Natural killer cell (primary cell): ENCODE measurements around the gene SNRNP25. TPM values are rescaled to one million over a fixed set of nuclear protein-coding genes. Genes with fewer than 3 reads are reported as not detected.

Experiments
- ATAC-seq, 3 donors: fragments of 150-1000 bp in 2 of 3; fragments of 200-7000 bp in 1 of 3; cut with Tn5 transposase; 1 replicate in 1 of 3; 2 replicates in 2 of 3; pipeline ENCODE4 v1.10.0; 2021; ENCODE audit warnings: mild to moderate bottlenecking in 2 of 3, moderate library complexity in 2 of 3
- DNase-seq, 2 donors: peaks; one replicate each; pipeline versions ENCODE4 v3.0.0 to v3.0.0-alpha.2; 2013 to 2021; ENCODE audit warnings: mixed read lengths in 1 of 2
- H3K27ac ChIP-seq: one replicate; pipeline ENCODE4 v1.5.1; 2013; ENCODE audit warnings: mild to moderate bottlenecking, low read length
- H3K27me3 ChIP-seq: one replicate; pipeline ENCODE4 v1.6.1; 2013; ENCODE audit warnings: low read length; ENCODE audit not compliant: control insufficient read depth, insufficient read depth
- H3K36me3 ChIP-seq: one replicate; pipeline ENCODE4 v1.6.1; 2013; ENCODE audit warnings: low read length; ENCODE audit not compliant: control insufficient read depth, insufficient read depth
- H3K4me1 ChIP-seq: one replicate; pipeline ENCODE4 v1.6.1; 2013; ENCODE audit warnings: low read length; ENCODE audit not compliant: control insufficient read depth, insufficient read depth
- H3K4me3 ChIP-seq: one replicate; pipeline ENCODE4 v1.5.1; 2013; ENCODE audit warnings: low read length
- H3K9me3 ChIP-seq: one replicate; pipeline ENCODE4 v1.6.1; 2013; ENCODE audit warnings: low read length; ENCODE audit not compliant: control insufficient read depth, insufficient read depth
- H3K27ac Mint-ChIP-seq, 2 donors: one replicate each; pipeline ENCODE4 v1.8.0; 2022; ENCODE audit warnings: mild to moderate bottlenecking in 2 of 2, mixed read lengths in 2 of 2, moderate library complexity in 1 of 2
- H3K27me3 Mint-ChIP-seq, 2 donors: one replicate each; pipeline ENCODE4 v1.8.0; 2022; ENCODE audit warnings: low read depth in 2 of 2, mixed read lengths in 2 of 2
- H3K36me3 Mint-ChIP-seq: one replicate; pipeline ENCODE4 v1.8.0; 2022; ENCODE audit warnings: mixed read lengths
- H3K4me1 Mint-ChIP-seq, 2 donors: one replicate each; pipeline ENCODE4 v1.8.0; 2022; ENCODE audit warnings: mixed read lengths in 2 of 2
- H3K4me3 Mint-ChIP-seq: one replicate; pipeline ENCODE4 v1.8.0; 2022; ENCODE audit warnings: mild to moderate bottlenecking, moderate library complexity, mixed read lengths
- H3K9me3 Mint-ChIP-seq, 2 donors: one replicate each; pipeline ENCODE4 v1.8.0; 2022; ENCODE audit warnings: mixed read lengths in 2 of 2
- WGBS: methylation state at CpG from one replicate; pipeline ENCODE4 v1.1.7; 2013; ENCODE audit warnings: missing lambda C conversion rate; ENCODE audit not compliant: insufficient coverage; 5-methylcytosine and 5-hydroxymethylcytosine counted together
- intact Hi-C: fragments of 100-400 bp; cut with micrococcal nuclease; formaldehyde crosslinking; loops from one replicate; pipeline ENCODE4 v1.14.2; 2022
- total RNA-seq, 4 donors: library from RNA; stranded (reverse); fragments of 120-200 nt in 1 of 4; gene quantifications; one replicate each; pipeline versions ENCODE4 v1.2.3 to v1.2.4, GENCODE V29; 2013 to 2022
- TF ChIP-seq, protein P1 (sequence below): fragments of 200-600 bp; IDR thresholded peaks from one replicate; pipeline ENCODE4 v1.8.0; 2022; ENCODE audit warnings: antibody characterized with exemption

The SNRNP25 gene
- total RNA-seq, 3 donors from 2014 or later (not counting 1 experiment from before 2014, with no cell fraction given) = 6.4 to 13.4 (median 13.2) TPM

DNA sequence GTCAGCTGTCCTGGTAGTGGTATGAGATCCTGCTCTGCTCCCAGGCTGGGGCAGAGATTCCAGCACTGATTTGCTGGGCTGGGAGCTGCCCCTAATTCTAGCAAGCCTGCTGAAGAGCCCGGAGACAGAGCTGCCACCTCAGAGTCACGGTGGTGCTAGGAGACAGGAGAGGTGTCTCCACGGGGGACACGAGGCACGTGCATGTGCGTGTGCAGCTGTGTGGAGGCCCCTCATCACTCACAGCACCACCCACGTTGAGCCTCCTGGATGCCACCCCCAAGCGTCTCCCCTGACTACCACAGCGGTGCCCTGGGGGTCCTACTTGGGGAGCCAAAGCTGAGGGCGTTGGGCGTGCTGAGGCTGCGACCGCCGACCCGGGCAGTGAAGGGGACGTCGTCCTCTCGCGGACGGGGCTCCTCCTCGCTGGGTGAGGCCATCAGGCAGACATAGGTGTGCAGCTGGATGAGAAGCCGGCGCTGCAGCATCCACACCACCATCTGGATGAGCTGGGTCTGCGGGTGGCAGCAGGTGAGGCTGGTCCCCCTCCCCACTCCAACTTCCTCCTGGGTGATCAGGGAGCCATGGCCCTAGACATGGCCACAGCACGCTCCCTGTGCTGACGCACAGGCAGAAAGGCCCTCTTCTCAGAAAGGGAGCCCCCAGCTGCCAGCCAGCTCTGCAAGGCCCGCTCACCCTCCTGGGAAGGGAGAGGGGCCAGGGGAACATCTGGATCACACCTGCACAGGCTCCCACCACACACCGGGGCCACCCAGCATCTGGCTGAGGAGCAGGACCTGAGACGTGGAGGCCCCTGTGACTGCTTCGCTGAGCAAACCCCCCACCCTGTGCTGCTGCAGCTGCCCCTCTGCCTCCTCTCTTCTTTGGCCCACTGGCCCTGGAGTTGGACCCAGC, 36.0 kb downstream of the SNRNP25 start:
- no peaks in the 10 kb centered on the region for H3K27me3 Mint-ChIP-seq
- Histone ChIP-seq H3K27me3 (no peaks in the 10 kb centered on the region), H3K9me3 (no peaks in the 10 kb centered on the region), H3K36me3 (peaks cover 35% of the 10 kb centered on the region), H3K4me1 (peaks cover 19% of the 10 kb centered on the region), H3K4me3 (no peak overlapping the region), H3K27ac (no peak overlapping the region)
- H3K9me3 Mint-ChIP-seq = no peaks in the 10 kb centered on the region
- H3K4me1 Mint-ChIP-seq = peaks cover 7 to 13% of the 10 kb centered on the region in 2 donors
- H3K4me3 Mint-ChIP-seq = no peak overlapping the region
- H3K36me3 Mint-ChIP-seq = no peaks in the 10 kb centered on the region
- TF ChIP-seq, protein P1, sequence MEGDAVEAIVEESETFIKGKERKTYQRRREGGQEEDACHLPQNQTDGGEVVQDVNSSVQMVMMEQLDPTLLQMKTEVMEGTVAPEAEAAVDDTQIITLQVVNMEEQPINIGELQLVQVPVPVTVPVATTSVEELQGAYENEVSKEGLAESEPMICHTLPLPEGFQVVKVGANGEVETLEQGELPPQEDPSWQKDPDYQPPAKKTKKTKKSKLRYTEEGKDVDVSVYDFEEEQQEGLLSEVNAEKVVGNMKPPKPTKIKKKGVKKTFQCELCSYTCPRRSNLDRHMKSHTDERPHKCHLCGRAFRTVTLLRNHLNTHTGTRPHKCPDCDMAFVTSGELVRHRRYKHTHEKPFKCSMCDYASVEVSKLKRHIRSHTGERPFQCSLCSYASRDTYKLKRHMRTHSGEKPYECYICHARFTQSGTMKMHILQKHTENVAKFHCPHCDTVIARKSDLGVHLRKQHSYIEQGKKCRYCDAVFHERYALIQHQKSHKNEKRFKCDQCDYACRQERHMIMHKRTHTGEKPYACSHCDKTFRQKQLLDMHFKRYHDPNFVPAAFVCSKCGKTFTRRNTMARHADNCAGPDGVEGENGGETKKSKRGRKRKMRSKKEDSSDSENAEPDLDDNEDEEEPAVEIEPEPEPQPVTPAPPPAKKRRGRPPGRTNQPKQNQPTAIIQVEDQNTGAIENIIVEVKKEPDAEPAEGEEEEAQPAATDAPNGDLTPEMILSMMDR = no peak
- no peak overlapping the region for H3K27ac Mint-ChIP-seq
- WGBS = 95% methylated on average over 30 of the region's 30 CpGs
- intact Hi-C loops = no loop called here
- DNase-seq = no peak
- no peak for ATAC-seq

DNA sequence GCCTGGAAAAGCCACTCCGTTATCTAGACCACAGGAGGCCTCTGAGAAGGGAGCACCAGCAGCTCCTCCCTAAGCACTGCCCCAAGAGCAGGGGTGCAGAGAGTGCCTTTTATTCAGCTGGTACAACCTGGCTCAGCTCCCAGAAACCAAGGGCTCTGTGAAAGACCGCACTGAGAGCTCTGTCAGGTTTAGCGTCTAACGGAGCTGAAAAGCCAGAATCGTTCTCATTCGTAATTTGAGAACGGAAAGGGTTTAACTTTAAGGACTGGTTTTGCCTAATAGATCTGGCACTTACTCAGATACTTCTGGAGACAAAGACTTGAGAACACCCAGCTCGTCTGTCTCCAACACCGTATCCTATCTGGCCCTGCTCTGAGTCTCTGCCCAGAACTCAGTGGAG, 37.9 kb downstream of the SNRNP25 start:
- no peaks in the 10 kb centered on the region for H3K27me3 Mint-ChIP-seq
- H3K27me3 ChIP-seq = no peaks in the 10 kb centered on the region
- no peak for DNase-seq
- H3K4me1 ChIP-seq = peaks cover 1% of the 10 kb centered on the region
- no peak overlapping the region for H3K4me3 ChIP-seq
- H3K4me1 Mint-ChIP-seq = no peaks in the 10 kb centered on the region
- 59% methylated on average over 9 of the region's 9 CpGs for WGBS
- H3K36me3 ChIP-seq = peaks cover 33% of the 10 kb centered on the region
- ATAC-seq = no peak
- intact Hi-C loops = no loop called here
- TF ChIP-seq, protein P1 = no peak
- H3K27ac Mint-ChIP-seq = no peak overlapping the region
- H3K9me3 ChIP-seq = no peaks in the 10 kb centered on the region
- no peaks in the 10 kb centered on the region for H3K36me3 Mint-ChIP-seq
- H3K9me3 Mint-ChIP-seq = no peaks in the 10 kb centered on the region
- no peak overlapping the region for H3K4me3 Mint-ChIP-seq
- no peak overlapping the region for H3K27ac ChIP-seq

DNA sequence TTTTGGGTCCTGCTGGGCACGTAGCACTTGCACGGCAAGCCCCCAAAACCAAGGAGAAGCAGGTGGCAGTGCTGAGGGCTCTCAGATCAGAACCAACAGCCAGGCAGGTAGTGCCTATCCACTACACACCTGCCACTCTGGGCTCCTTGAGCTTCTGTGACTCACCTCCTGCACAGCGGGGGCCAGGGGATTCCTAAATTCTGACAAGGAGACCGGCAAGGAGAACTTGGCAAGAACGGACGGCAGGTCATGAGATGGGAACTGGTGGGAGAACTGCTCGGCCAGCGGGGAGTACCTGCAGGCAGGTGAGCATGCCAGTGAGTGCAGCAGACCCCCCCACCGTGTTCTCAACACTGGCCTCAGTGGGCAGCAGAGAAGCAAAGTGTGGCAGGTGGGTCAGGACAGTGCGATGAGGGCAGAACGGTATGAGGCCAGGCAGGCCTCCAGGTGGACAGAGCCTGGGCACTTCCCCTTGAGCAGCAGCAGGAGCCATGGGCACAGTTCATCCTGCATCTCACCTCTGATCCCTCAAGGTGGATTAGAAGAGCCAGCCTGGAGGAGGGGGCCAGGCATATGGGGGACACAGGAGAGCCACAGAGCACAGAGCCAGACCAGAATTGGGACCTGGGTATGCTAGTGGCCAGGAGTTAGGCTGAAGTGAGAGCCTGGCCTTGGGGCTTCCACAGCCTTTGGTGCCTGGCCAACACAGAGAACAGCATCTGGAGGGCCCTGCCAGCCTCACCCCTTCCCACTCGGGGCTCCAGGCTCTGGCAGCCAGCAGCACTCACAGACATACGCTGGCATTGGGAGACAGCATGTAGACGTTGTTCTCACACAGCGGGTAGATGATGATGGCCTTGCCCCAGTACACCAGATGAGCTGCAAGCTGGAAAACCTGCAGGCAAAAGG, 39.1 kb downstream of the SNRNP25 start:
- H3K4me3 Mint-ChIP-seq = no peak overlapping the region
- peaks cover 27% of the 10 kb centered on the region for H3K36me3 ChIP-seq
- WGBS = 94% methylated on average over 15 of the region's 15 CpGs
- H3K4me1 Mint-ChIP-seq = peaks cover 0 to 10% of the 10 kb centered on the region in 2 donors
- no peak overlapping the region for H3K4me3 ChIP-seq
- no peak overlapping the region for H3K27ac Mint-ChIP-seq
- H3K27ac ChIP-seq = no peak overlapping the region
- H3K27me3 ChIP-seq = no peaks in the 10 kb centered on the region
- no peaks in the 10 kb centered on the region for H3K27me3 Mint-ChIP-seq
- intact Hi-C loops = no loop called here
- H3K9me3 Mint-ChIP-seq = no peaks in the 10 kb centered on the region
- ATAC-seq = no peak
- DNase-seq = no peak
- TF ChIP-seq, protein P1 = no peak
- peaks cover 8% of the 10 kb centered on the region for H3K4me1 ChIP-seq
- H3K9me3 ChIP-seq = no peaks in the 10 kb centered on the region
- H3K36me3 Mint-ChIP-seq = no peaks in the 10 kb centered on the region
